K562 (cell line): ENCODE results near the gene STK36. TPM values are rescaled to one million over a fixed set of nuclear protein-coding genes. Genes with fewer than 3 reads are reported as not detected.

Experiments
- ATAC-seq: fragments of 200-7000 bp; cut with Tn5 transposase; 3 replicates; pipeline ENCODE4 v1.9.1; 2020; ENCODE audit warnings: moderate library complexity
- BruUV-seq: library from RNA; stranded (reverse); fragments of 400-500 nt; replicated peaks from 2 replicates; lab custom pipeline; 2021; lab: Mats Ljungman, UMichigan
- CTCF ChIA-PET: fragments of 300-600 bp; formaldehyde crosslinking; extraction: SDS; loops from one replicate; lab custom pipeline; 2021; ENCODE audit warnings: low intra/inter-chr PET ratio; lab: Yijun Ruan, JAX
- POLR2A ChIA-PET: fragments of 300-600, 350-650 bp; sonication (Branson Sonifier 250); formaldehyde crosslinking; extraction: SDS; loops from one replicate; lab custom pipeline; 2021; ENCODE audit warnings: antibody characterized with exemption, inconsistent platforms; lab: Yijun Ruan, JAX
- DNase-seq, 4 experiments: peaks; one replicate each; pipeline versions ENCODE4 v3.0.0 to v3.0.0-alpha.2; 2011 to 2018; ENCODE audit warnings: low spot score in 3 of 4, mixed read lengths in 3 of 4; ENCODE audit errors: extremely low read depth in 1 of 4
- FAIRE-seq: peaks from 2 replicates; lab custom pipeline; 2011; peaks lifted over from hg19 to GRCh38; lab: Jason Lieb, UNC
- H2AFZ ChIP-seq: 2 replicates; pipeline ENCODE4 v1.6.0; 2011; ENCODE audit warnings: low read depth, low read length, control low read depth, inconsistent platforms
- H3K27ac ChIP-seq: fragments of 200-600 bp; 3 replicates; pipeline ENCODE4 v1.8.0; 2011; ENCODE audit warnings: low read depth, mild to moderate bottlenecking, control low read depth, inconsistent platforms, low read length, moderate library complexity, mixed read lengths; ENCODE audit errors: extremely low read depth
- H3K27me3 ChIP-seq, 2 experiments: fragments of 300-600 bp in 1 of 2; 2 replicates in 1 of 2; 3 replicates in 1 of 2; pipeline versions ENCODE4 v1.6.0 to v1.8.0; 2011; ENCODE audit warnings: inconsistent platforms in 2 of 2, low read length in 2 of 2, mild to moderate bottlenecking in 1 of 2, mixed read lengths in 1 of 2, moderate library complexity in 1 of 2; ENCODE audit not compliant: control insufficient read depth in 2 of 2, insufficient read depth in 2 of 2
- H3K36me3 ChIP-seq: fragments of 300-600 bp; 3 replicates; pipeline ENCODE4 v1.8.0; 2011; ENCODE audit warnings: mild to moderate bottlenecking, low read length, inconsistent platforms; ENCODE audit not compliant: control insufficient read depth, insufficient read depth
- H3K4me1 ChIP-seq, 2 experiments: fragments of 200-600 bp in 1 of 2; replicated peaks in 1 of 2; 2 replicates in 1 of 2; 3 replicates in 1 of 2; pipeline versions ENCODE4 v1.5.1 to v1.8.0; 2011; ENCODE audit warnings: inconsistent platforms in 2 of 2, low read length in 2 of 2, mild to moderate bottlenecking in 1 of 2, mixed read lengths in 1 of 2, moderate library complexity in 1 of 2; ENCODE audit not compliant: control insufficient read depth in 2 of 2, insufficient read depth in 2 of 2
- H3K4me2 ChIP-seq: 2 replicates; pipeline ENCODE4 v1.6.1; 2011; ENCODE audit warnings: low read length, control low read depth, inconsistent platforms, mixed read lengths; ENCODE audit not compliant: insufficient read depth
- H3K4me3 ChIP-seq: fragments of 200-600 bp; sonication (generic), shearing (Covaris generic); 2 replicates; pipeline ENCODE4 v1.5.1; 2016; ENCODE audit warnings: control low read depth, inconsistent platforms
- H3K79me2 ChIP-seq: fragments of 200-600 bp; 3 replicates; pipeline ENCODE4 v1.8.0; 2011; ENCODE audit warnings: low read length, inconsistent platforms; ENCODE audit not compliant: control insufficient read depth, insufficient read depth
- H3K9ac ChIP-seq, 2 experiments: 2 replicates each; pipeline versions ENCODE4 v1.6.0 to v1.6.1; 2011; ENCODE audit warnings: low read depth in 2 of 2, low read length in 2 of 2, control low read depth in 1 of 2, inconsistent platforms in 1 of 2, mild to moderate bottlenecking in 1 of 2, mixed read lengths in 1 of 2; ENCODE audit not compliant: insufficient read depth in 1 of 2
- H3K9me1 ChIP-seq: one replicate; pipeline ENCODE4 v1.6.0; 2011; ENCODE audit warnings: inconsistent platforms, mild to moderate bottlenecking, low read length, moderate library complexity; ENCODE audit not compliant: control insufficient read depth, insufficient read depth
- H3K9me3 ChIP-seq: replicated peaks from 2 replicates; pipeline ENCODE4 v1.5.1; 2011; ENCODE audit warnings: low read depth, low read length, inconsistent platforms; ENCODE audit not compliant: control insufficient read depth, insufficient read depth
- H4K20me1 ChIP-seq: replicated peaks from 2 replicates; pipeline ENCODE4 v1.6.1; 2011; ENCODE audit warnings: low read length, inconsistent platforms, mixed read lengths; ENCODE audit not compliant: control insufficient read depth, insufficient read depth
- CAMTA2 ChIP-seq: fragments of 250-450 bp; sonication (Bioruptor Pico); conservative IDR thresholded peaks from 2 replicates; pipeline ENCODE4 v1.5.1; 2022
- FOSL1 ChIP-seq: fragments of 200-800 bp; sonication (Bioruptor generic); conservative IDR thresholded peaks from 2 replicates; pipeline ENCODE4 v1.6.1; 2016; ENCODE audit warnings: missing genetic modification characterization, missing compliant biosample characterization
- JUND ChIP-seq, 2 experiments: IDR thresholded peaks; 2 replicates in 1 of 2; 3 replicates in 1 of 2; pipeline ENCODE4 v1.6.1; 2011; ENCODE audit warnings: borderline replicate concordance in 2 of 2, low read depth in 2 of 2, low read length in 2 of 2, improper control_type of control experiment in 1 of 2, missing biosample characterization in 1 of 2, missing genetic modification characterization in 1 of 2, missing genetic modification reagents in 1 of 2
- ZNF512 ChIP-seq: IDR thresholded peaks from 2 replicates; pipeline ENCODE4 v1.6.1; 2016; ENCODE audit warnings: missing genetic modification characterization, missing compliant biosample characterization
- WGBS: fragments of 100-300 bp; shearing (Covaris generic); methylation state at CpG from one replicate; pipeline ENCODE4 v1.1.6; 2016; ENCODE audit warnings: low coverage, mixed read lengths; ENCODE audit not compliant: insufficient coverage; ENCODE audit errors: missing lambda C conversion rate; 5-methylcytosine and 5-hydroxymethylcytosine counted together
- in situ Hi-C: fragments of 300-500 bp; cut with MboI; formaldehyde crosslinking; loops from 4 replicates; pipeline ENCODE4 v1.15.0; 2018; ENCODE audit warnings: inconsistent platforms, mixed read lengths
- intact Hi-C: fragments of 100-400 bp; cut with micrococcal nuclease; formaldehyde crosslinking; loops from 2 replicates; pipeline ENCODE4 v1.14.2; 2022
- polyA plus RNA-seq, 8 experiments: library from polyadenylated mRNA; depleted of rRNA in 4 of 8; stranded (reverse) in 5 of 8; unstranded in 3 of 8; fragments of >200 nt; fragmentation: Nextera tagmentation in 2 of 8; fragmentation: Illumina TruSeq in 1 of 8; extraction: Ambion mirVana in 2 of 8; extraction: Trizol in 1 of 8; gene quantifications; 2 replicates each; pipeline versions ENCODE4 v1.2.1 to v1.2.3, GENCODE V29; 2011 to 2014; ENCODE audit warnings: inconsistent platforms in 1 of 8, missing spikeins in 1 of 8
- total RNA-seq, 7 experiments: library from RNA; depleted of rRNA in 6 of 7; stranded (reverse); fragments of >200 nt in 6 of 7; fragmentation: Illumina TruSeq in 2 of 7; extraction: Trizol in 2 of 7; gene quantifications; 2 replicates each; pipeline versions ENCODE4 v1.2.1 to v1.2.3, GENCODE V29; 2011 to 2021; ENCODE audit warnings: low replicate concordance in 1 of 7

Gene STK36
- total and polyA plus RNA-seq, 9 of the 15 experiments (the other 6 are each of a cell fraction or from before 2014, with no cell fraction given), result 3.5 to 12.4 (median 6.7) TPM

- H3K9ac ChIP-seq, result no peak overlapping the region
- ChIA-PET POLR2A (interaction anchor here (0.5 to 1.2 kb wide), 5 partner anchors 13 to 150 kb away, joined by 3 to 4 read pairs (median 3); partner anchors contain the start of genes RNF25 and STK36), CTCF (interaction anchor here (0.6 to 1.7 kb wide), 2 partner anchors 138 to 233 kb away, joined by 3 to 15 read pairs; no protein-coding TSS in a partner anchor)
- H3K79me2 ChIP-seq, result peaks cover 37% of the 10 kb centered on the region
- no peaks in the 10 kb centered on the region for H3K27me3 ChIP-seq
- in situ Hi-C loops (no loop called here), intact Hi-C loops (loop anchor here (5.0 kb wide), 1 partner anchor 137 kb away; no protein-coding TSS in a partner anchor)
- no peaks in the 10 kb centered on the region; the same call in 1 of the 2 replicates for H4K20me1 ChIP-seq
- H3K9me1 ChIP-seq, result peaks cover 2% of the 10 kb centered on the region
- H3K36me3 ChIP-seq, result peaks cover 3% of the 10 kb centered on the region; the same call in 2 of the 3 replicates
- no peak for TF ChIP-seq CAMTA2 (CRISPR knock-in tag)
- TF ChIP-seq FOSL1, result peak; percentile 66
- no peak for TF ChIP-seq ZNF512
- peak; percentile 38; the same call in 1 of the 2 replicates for TF ChIP-seq JUND (IDR thresholded peaks at IDR 0.05; ENCODE audit: borderline replicate concordance, low read depth, low read length)
- TF ChIP-seq JUND (tag; IDR thresholded peaks at IDR 0.05; ENCODE audit: borderline replicate concordance, low read depth, low read length), result no peak; the same call in 2 of the 3 replicates
- H3K27ac ChIP-seq, result 0 out of 3 replicates have a peak overlapping the region, but pooled peaks have one; percentile 25
- ATAC-seq (no peak), FAIRE-seq (no peak), DNase-seq (peak in 1 of 4 experiments; percentile 18)
- BruUV-seq, result no TSS peak
- peaks cover 13 to 14% of the 10 kb centered on the region in 2 experiments for H3K4me1 ChIP-seq
- WGBS, result 24% methylated on average over 6 of the region's 8 CpGs
- H3K4me2 ChIP-seq, result peak overlapping the region; percentile 46
- H3K9me3 ChIP-seq, result no peaks in the 10 kb centered on the region
- no peak overlapping the region for H3K4me3 ChIP-seq
- H2AFZ ChIP-seq, result peak overlapping the region; percentile 94
These were observed 38.0 kb downstream of the STK36 start for GRCh38 chr2:218709908-218710307.
